Measurements from ENCODE around the gene ISY1. TPM values are rescaled to one million over a fixed set of nuclear protein-coding genes. Genes with fewer than 3 reads are reported as not detected.
"Not testable (repeated sequence)": the region's sequence is repeated elsewhere in the genome, so short reads cannot be mapped to it uniquely, and the experiment has no call there.

Gene ISY1
- total RNA-seq, 2 experiments from 2014 or later = 28.2 to 28.5 TPM

GRCh38 chr3:129173725-129174124 is 12.9 kb upstream of the ISY1 start:
- Histone ChIP-seq H3K36me3 (ENCODE audit: insufficient read depth, low read length) (peaks cover 56% of the 10 kb centered on the region), H3K4me1 (ENCODE audit: insufficient read depth, low read length) (peaks cover 48% of the 10 kb centered on the region), H3K27me3 (ENCODE audit: control insufficient read depth in 1 of 2, insufficient read depth in 2 of 2, low read length in 2 of 2) (no peaks in the 10 kb centered on the region), H3K9me3 (ENCODE audit: control insufficient read depth in 1 of 2, insufficient read depth in 1 of 2, low read length in 2 of 2) (no peaks in the 10 kb centered on the region), H3K27ac (ENCODE audit: low read depth in 1 of 2, low read length in 2 of 2) (no peak overlapping the region), H3K4me3 (ENCODE audit: low read length) (no peak overlapping the region)
- Mint-ChIP-seq H3K4me1 (ENCODE audit: low read depth) (peaks cover 74% of the 10 kb centered on the region), H3K4me3 (peak overlapping the region; percentile 51), H3K9me3 (no peaks in the 10 kb centered on the region), H3K27ac (peak overlapping the region; percentile 100), H3K27me3 (no peaks in the 10 kb centered on the region), H3K36me3 (ENCODE audit: low read depth) (peaks cover 96% of the 10 kb centered on the region)
- TF ChIP-seq CTCF (IDR thresholded peaks at IDR 0.05) = no peak
- ChIA-PET CTCF (no interaction called here), POLR2A (interaction anchor here (0.7 kb wide), 1 partner anchor 67 kb away, joined by 4 read pairs; no protein-coding TSS in a partner anchor)
- ATAC-seq (ENCODE audit: poor library complexity) (no peak), DNase-seq (no peak)
- intact Hi-C loops (cut with DNase I, micrococcal nuclease) = no loop called here

- H3K27ac Mint-ChIP-seq = peak overlapping the region; percentile 100
Measured at GRCh38 chr3:129173206-129173605, 12.3 kb upstream of the ISY1 start.

GRCh38 chr3:129166579-129167332 is 5.9 kb upstream of the ISY1 start:
- Histone ChIP-seq H3K4me3 (ENCODE audit: low read length) (no peak overlapping the region), H3K4me1 (ENCODE audit: insufficient read depth, low read length) (peaks cover 15% of the 10 kb centered on the region), H3K27me3 (ENCODE audit: control insufficient read depth in 1 of 2, insufficient read depth in 2 of 2, low read length in 2 of 2) (no peaks in the 10 kb centered on the region), H3K36me3 (ENCODE audit: insufficient read depth, low read length) (peaks cover 52% of the 10 kb centered on the region), H3K27ac (ENCODE audit: low read depth in 1 of 2, low read length in 2 of 2) (no peak overlapping the region), H3K9me3 (ENCODE audit: control insufficient read depth in 1 of 2, insufficient read depth in 1 of 2, low read length in 2 of 2) (no peaks in the 10 kb centered on the region)
- ATAC-seq (ENCODE audit: poor library complexity) (no peak), DNase-seq (no peak)
- Mint-ChIP-seq H3K27ac (peak overlapping the region; percentile 3), H3K4me3 (no peak overlapping the region), H3K9me3 (no peaks in the 10 kb centered on the region), H3K36me3 (ENCODE audit: low read depth) (peaks cover 61% of the 10 kb centered on the region), H3K27me3 (no peaks in the 10 kb centered on the region), H3K4me1 (ENCODE audit: low read depth) (peaks cover 42% of the 10 kb centered on the region)
- ChIA-PET CTCF (no interaction called here), POLR2A (interaction anchor here (2.9 kb wide), 1 partner anchor 16 kb away, joined by 14 read pairs; no protein-coding TSS in a partner anchor)
- no peak for TF ChIP-seq CTCF (IDR thresholded peaks at IDR 0.05)
- intact Hi-C loops (cut with DNase I, micrococcal nuclease) = no loop called here

More at GRCh38 chr3:129173206-129173605, 12.3 kb upstream of the ISY1 start:
- CTCF ChIA-PET = no interaction called here
- Histone ChIP-seq H3K27ac (ENCODE audit: low read depth in 1 of 2, low read length in 2 of 2) (no peak overlapping the region), H3K4me3 (ENCODE audit: low read length) (no peak overlapping the region), H3K4me1 (ENCODE audit: insufficient read depth, low read length) (peaks cover 44% of the 10 kb centered on the region), H3K27me3 (ENCODE audit: control insufficient read depth in 1 of 2, insufficient read depth in 2 of 2, low read length in 2 of 2) (no peaks in the 10 kb centered on the region), H3K36me3 (ENCODE audit: insufficient read depth, low read length) (peaks cover 51% of the 10 kb centered on the region), H3K9me3 (ENCODE audit: control insufficient read depth in 1 of 2, insufficient read depth in 1 of 2, low read length in 2 of 2) (no peaks in the 10 kb centered on the region)
- no peak for ATAC-seq (ENCODE audit: poor library complexity)
- no peaks in the 10 kb centered on the region for H3K27me3 Mint-ChIP-seq
- POLR2A ChIA-PET = interaction anchor here (1.4 to 1.8 kb wide), 2 partner anchors 10 to 11 kb away, joined by 7 read pairs; partner anchors contain the start of gene CNBP
- no peaks in the 10 kb centered on the region for H3K9me3 Mint-ChIP-seq
- DNase-seq = no peak
- peaks cover 93% of the 10 kb centered on the region for H3K36me3 Mint-ChIP-seq (ENCODE audit: low read depth)
- no peak overlapping the region for H3K4me3 Mint-ChIP-seq
- H3K4me1 Mint-ChIP-seq (ENCODE audit: low read depth) = peaks cover 70% of the 10 kb centered on the region
- intact Hi-C loops (cut with DNase I, micrococcal nuclease) = no loop called here
- TF ChIP-seq CTCF (IDR thresholded peaks at IDR 0.05) = no peak

GRCh38 chr3:129165594-129165993 is 4.7 kb upstream of the ISY1 start:
- ATAC-seq (ENCODE audit: poor library complexity); H3K9me3 Mint-ChIP-seq; H3K27ac Mint-ChIP-seq; CTCF ChIA-PET; H3K27me3 ChIP-seq (ENCODE audit: control insufficient read depth in 1 of 2, insufficient read depth in 2 of 2, low read length in 2 of 2); H3K4me3 Mint-ChIP-seq; H3K9me3 ChIP-seq (ENCODE audit: control insufficient read depth in 1 of 2, insufficient read depth in 1 of 2, low read length in 2 of 2); H3K27me3 Mint-ChIP-seq; DNase-seq; H3K27ac ChIP-seq (ENCODE audit: low read depth in 1 of 2, low read length in 2 of 2); intact Hi-C loops (cut with DNase I, micrococcal nuclease); H3K4me3 ChIP-seq (ENCODE audit: low read length): not testable (repeated sequence)
- peaks cover 58% of the 10 kb centered on the region for H3K36me3 Mint-ChIP-seq (ENCODE audit: low read depth)
- Histone ChIP-seq H3K36me3 (ENCODE audit: insufficient read depth, low read length) (peaks cover 41% of the 10 kb centered on the region), H3K4me1 (ENCODE audit: insufficient read depth, low read length) (peaks cover 13% of the 10 kb centered on the region)
- H3K4me1 Mint-ChIP-seq (ENCODE audit: low read depth) = peaks cover 43% of the 10 kb centered on the region
- POLR2A ChIA-PET = interaction anchor here (0.7 to 2.9 kb wide), 2 partner anchors 9 to 17 kb away, joined by 3 to 14 read pairs; no protein-coding TSS in a partner anchor
